T-helper 2 cell (primary cell): ENCODE measurements around the gene KLHL1.
"Not testable (repeated sequence)": the region's sequence is repeated elsewhere in the genome, so short reads cannot be mapped to it uniquely, and the experiment has no call there.

ENCODE experiments used
- DNase-seq, 5 experiments: peaks; one replicate each; pipeline versions ENCODE4 v3.0.0 to v3.0.0-alpha.2; 2012 to 2022
- total RNA-seq, 2 donors: gene quantifications; one replicate each; lab custom pipeline; 2026; lab: John Stamatoyannopoulos, UW

The KLHL1 gene
- 0 reads per million in 2 donors for total RNA-seq

DNA sequence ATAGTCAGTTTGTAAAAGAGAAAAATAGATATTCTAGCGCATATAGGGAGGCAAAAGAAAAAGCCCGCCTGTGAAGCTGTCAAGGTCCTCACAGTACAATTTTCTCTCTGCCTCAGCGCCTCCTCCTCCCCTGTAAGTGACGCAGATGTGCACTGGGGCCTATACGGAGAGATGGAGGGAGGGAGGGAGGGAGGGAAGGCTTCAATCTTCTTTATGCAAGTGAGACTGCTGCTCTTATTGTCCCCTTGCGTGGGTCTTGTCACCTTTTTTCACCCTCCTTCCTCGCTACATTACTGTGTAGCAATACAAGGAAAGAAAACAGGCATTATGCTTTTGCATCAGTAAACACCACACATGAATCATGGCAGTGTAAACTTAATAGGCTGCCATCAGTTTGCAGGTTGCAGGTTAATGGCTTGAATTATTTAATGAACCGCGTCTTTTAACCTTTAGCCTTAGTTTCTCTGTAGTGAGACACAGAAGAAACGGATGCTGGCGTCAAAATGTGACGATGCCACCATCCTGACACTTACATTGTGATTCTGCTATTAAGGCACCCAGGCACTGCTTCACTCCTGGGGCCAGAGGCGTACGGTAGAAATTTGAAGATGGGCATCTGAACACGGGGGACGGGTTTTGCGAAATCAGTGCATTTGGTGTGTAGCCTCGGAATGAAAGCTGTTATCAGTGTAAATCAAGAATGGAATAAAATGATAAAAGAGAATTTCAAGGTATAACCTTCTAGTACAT lies at the start of gene KLHL1:
Gene KLHL1, minus strand, starts transcription at position 97 of the 750 bp plus-strand sequence. CDS start 753 bp downstream, outside the sequence.
- DNase-seq = no peak

GRCh38 chr13:70142658-70143057 lies 34.4 kb upstream of the KLHL1 start:
- DNase-seq = not testable (repeated sequence)

DNA sequence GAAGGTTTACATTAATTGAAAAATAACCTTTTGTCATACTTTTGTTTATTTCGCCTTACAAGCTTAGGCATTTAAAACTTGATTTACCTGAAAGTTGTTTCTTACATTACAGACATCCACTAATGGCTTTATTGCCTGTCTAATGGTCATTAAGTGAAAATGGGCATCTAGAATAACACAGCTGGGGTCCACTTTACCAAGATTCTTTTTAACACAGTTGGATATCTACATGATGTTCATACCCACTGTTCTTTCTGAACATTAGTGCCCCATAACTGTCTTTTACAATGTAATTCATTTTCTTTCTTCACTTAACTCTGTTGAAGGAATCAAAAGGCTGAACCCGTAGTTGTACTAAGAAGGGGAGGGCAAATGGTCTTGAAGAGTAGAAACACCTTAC lies 19.8 kb upstream of the KLHL1 start:
- DNase-seq = no peak

DNA sequence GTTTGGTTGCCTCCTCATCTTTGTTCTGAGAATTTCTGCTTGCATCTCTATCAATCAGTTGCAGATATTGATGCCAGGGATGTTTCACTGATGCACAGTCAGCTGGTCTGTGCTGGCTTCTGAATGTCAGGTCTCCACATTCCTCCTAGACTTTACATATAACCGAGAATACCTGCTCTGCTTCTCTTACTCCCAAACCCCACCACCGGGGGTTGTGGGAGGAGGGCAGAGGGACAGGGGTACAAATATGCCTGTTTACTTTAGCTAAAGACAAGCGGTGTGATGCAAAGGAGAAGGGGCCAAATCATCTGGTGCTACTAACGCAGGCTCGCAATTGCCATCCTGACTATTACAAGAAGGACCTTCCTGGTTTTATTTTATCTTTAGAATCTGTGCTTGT lies 17.4 kb upstream of the KLHL1 start:
- DNase-seq = no peak

DNA sequence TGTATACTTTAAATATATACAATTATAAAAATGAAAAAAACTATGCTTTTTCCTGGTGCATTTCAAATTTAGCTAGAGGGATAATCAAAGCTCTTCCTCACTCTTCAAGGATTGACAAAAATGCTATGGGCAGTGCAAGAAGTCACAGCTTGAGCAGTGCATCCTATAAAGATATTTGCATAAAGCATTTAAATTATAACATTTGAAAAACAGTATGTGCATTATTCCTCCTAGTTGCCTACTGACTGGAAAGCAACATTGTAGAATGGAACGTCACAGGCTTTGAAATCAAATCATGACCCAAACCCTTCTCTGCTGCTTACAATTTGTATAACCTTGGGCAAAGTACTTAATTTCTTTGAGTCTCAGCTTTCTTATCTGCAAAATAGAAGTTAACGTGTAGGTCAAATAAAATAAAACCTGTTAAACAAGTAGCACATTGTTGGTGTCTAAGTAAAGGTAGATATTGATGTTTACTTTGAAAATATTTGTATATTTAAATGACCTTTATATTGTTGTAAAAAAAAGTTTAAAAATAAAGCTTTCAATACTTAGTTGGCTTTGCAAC lies 9.2 kb upstream of the KLHL1 start:
- no peak for DNase-seq

- DNase-seq = no peak
Measured at GRCh38 chr13:70107498-70108281, 562 bp downstream of the KLHL1 start, which contains the start of gene ATXN8OS. ATXN8OS (plus strand) TSS chr13:70107826.

DNA sequence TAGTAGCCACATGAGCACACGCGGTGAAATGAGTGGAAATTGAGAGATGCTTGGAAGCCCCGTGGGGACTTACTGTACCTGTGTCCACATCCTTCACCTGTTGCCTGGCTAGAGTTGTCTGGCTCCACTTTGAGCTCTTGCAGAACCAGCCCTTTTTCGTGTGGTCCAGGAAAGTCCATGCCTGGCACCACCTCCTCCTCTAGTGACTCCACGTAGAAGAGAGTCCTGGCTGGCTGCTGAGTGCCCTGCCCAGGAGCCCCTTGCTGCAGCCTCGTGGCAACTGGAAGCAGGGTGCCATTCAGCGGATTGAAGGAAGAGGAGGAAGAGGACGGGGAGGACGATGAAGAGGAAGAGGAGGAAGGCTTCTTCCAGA lies 1.1 kb downstream of the KLHL1 start:
- no peak for DNase-seq

GRCh38 chr13:70104481-70104880 lies 3.8 kb downstream of the KLHL1 start:
- no peak for DNase-seq

DNA sequence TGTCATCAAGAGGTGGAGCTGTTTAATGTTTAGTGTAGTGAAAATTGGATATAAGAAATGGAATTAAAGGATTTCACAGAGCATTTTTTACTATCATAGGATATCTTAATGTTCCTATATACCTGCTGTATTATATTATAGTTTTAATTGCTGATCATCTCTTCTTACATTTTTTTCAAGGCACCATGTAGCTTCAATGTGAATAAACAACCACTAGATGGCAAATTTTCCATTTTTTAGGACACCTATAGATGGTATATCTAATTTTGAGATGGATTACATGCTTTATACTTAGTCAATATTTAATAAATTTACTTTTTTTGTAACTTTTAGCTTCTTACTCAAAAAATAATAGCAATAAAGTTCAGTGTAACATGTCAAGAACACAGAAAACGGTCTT lies 9.6 kb downstream of the KLHL1 start:
- no peak for DNase-seq

GRCh38 chr13:70090036-70090723 lies 18.1 kb downstream of the KLHL1 start:
- no peak for DNase-seq

DNA sequence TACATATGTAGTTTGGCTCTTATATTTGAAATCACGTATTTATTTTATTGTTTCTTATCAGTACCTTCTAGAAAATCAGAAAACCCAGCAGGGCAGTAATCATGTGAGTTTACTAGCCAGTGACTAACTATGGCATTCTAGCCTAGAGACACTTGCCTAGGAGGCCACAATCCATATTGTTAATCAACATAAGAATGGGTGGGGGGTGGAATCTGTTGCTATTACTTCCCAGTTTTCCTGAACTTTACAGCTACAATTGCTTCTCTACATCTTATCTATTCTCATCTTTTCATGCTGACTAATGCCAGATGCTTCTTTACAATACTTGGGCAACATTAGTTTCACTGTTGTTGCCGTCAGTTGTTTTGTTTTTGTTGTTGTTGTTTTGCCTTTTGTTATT lies 19.3 kb downstream of the KLHL1 start:
- DNase-seq = no peak

- DNase-seq = no peak
Measured at GRCh38 chr13:70087247-70087646, 21.0 kb downstream of the KLHL1 start.

- no peak for DNase-seq
Measured at GRCh38 chr13:70080012-70080411, 28.2 kb downstream of the KLHL1 start.

DNA sequence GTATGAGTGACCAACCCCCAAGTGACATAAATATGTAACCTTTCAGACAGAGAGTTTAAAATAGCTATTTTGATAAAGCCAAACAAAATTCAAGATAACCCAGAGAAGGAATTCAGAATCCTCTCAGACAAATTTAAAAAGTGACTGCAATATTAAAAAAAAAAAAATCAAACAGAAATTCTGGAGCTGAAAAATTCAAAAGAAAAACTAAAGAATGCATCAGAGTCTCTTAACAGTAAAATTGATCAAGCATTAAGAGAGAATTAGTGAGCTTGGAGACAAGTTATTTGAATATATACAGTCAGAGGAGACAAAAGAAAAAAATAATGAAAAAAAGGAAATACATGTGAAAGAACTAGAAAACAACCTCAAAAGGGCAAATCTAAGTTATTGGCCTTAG lies 53.7 kb downstream of the KLHL1 start:
- DNase-seq = no peak

GRCh38 chr13:70051531-70051930 lies 56.7 kb downstream of the KLHL1 start:
- DNase-seq = no peak

- no peak for DNase-seq
Measured at GRCh38 chr13:70043685-70044084, 64.6 kb downstream of the KLHL1 start.

DNA sequence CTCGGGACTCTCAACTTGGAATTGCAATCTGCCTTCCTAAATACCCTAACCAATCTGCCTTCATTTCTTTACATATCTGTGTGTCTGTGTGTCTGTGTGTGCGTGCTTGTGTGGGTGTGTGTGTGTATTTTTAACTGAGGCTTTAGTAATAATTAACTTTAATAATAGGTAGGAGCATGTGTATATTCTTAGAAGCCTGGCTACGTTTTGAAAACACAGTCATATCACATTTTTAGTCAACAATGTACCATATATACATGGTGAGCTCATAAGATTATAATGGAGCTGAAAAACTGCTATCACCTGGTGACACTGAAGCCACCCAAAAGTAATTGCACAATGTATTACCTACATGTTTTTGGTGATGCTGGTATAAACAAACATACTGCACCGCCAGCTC lies 66.1 kb downstream of the KLHL1 start:
- DNase-seq = no peak

DNA sequence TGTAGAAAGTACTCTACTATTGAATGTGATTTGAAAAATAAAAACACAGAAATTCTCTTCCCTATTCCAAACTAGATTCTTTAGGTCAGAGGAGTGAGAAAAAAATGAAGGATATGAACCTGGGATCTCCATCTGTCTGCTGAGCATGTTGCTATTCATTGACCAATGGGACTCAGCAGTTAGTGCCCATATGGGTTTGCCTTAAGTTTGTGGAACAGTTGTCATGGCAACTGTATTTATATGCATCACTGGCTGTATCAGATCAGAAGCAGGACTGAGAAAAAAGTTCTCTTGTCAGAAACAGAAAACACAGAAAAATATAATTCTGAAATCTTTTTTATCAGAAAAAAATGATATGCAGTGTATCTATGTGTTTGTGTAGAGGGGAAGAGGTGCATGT lies 74.0 kb downstream of the KLHL1 start:
- peak in 1 of 5 experiments; percentile 1 for DNase-seq

- no peak for DNase-seq
Measured at GRCh38 chr13:70027551-70027950, 80.7 kb downstream of the KLHL1 start.

DNA sequence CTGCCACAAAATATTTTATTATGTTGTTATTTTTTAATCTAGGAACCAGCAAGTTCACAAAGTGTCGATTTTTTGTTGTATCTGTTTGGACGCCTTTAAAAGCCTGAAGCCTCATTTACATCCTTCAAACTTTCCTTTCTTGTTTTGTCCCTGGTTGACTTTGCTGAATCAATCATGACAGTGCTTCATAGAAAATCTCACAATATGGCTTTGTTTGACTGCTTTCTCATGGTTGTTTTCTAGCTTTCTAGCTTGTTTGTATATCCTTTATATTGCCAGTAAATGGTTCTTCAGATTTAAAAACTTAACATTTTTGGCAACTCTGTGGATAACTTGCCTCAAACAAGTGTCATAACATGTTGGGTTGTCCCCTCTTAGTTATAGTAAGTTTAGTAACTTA lies 84.7 kb downstream of the KLHL1 start:
- no peak for DNase-seq

DNA sequence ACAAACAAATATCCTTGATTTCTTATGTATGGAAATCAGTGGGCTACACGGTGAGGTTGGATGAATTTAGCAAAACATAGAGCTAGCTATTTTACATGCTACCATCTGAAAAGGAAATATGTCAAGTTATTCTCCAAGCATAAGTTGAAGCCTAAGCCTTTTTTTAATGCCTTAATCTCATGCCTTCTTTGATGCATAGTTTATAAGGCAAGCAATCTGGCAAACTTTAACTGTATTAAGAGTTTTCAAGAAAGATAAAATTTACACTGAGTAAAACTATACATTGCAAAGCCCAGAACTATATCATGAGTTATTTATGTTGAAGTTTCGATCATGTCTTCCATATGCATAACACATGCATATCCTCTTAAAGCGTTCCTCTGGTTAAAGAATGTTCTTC lies 85.6 kb downstream of the KLHL1 start:
- DNase-seq = no peak

- DNase-seq = no peak
Measured at GRCh38 chr13:70016116-70016515, 92.1 kb downstream of the KLHL1 start.

DNA sequence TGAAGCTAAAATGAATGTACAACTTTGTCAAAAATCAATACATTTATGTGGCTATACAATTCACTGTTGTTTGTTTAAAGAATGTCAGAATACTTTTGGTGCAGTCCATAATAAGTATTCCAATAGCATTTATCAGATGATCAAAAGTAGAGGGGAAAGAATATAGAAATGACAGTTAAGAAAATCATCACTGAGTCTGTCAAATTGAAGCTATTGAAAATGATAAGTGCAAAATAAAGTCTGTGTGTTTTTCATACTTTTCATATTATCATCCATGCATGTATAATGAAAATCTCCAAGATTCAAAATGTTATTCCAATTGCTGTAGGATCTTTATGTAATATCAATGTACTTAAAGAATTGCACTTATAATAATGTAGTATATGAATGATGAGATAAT lies 93.9 kb downstream of the KLHL1 start:
- DNase-seq = no peak
